Effector CD4-positive, alpha-beta T cell (primary cell): ENCODE results near the gene MCM3AP.
"Not testable (repeated sequence)": the region's sequence is repeated elsewhere in the genome, so short reads cannot be mapped to it uniquely, and the experiment has no call there.

Source experiments
- DNase-seq: peaks from one replicate; pipeline ENCODE4 v3.0.0-alpha.2; 2020

The MCM3AP gene

GRCh38 chr21:46310260-46310659 is 24.8 kb upstream of the MCM3AP start:
- DNase-seq = not testable (repeated sequence)

- DNase-seq = no peak
Measured at GRCh38 chr21:46308431-46308830, 23.0 kb upstream of the MCM3AP start.

- DNase-seq = no peak
Measured at GRCh38 chr21:46307625-46308024, 22.2 kb upstream of the MCM3AP start.

- no peak for DNase-seq
Measured at GRCh38 chr21:46304955-46305354, 19.5 kb upstream of the MCM3AP start.

GRCh38 chr21:46304437-46304836 is 19.0 kb upstream of the MCM3AP start:
- DNase-seq = no peak

GRCh38 chr21:46301759-46302158 is 16.3 kb upstream of the MCM3AP start:
- no peak for DNase-seq

- no peak for DNase-seq
Measured at GRCh38 chr21:46299167-46299566, 13.8 kb upstream of the MCM3AP start.

GRCh38 chr21:46297338-46298271 is 12.2 kb upstream of the MCM3AP start:
- no peak for DNase-seq

GRCh38 chr21:46295996-46296752 is 10.8 kb upstream of the MCM3AP start:
- no peak for DNase-seq

GRCh38 chr21:46295177-46295770 is 9.9 kb upstream of the MCM3AP start:
- DNase-seq = no peak

- DNase-seq = no peak
Measured at GRCh38 chr21:46294647-46295176, 9.3 kb upstream of the MCM3AP start.

GRCh38 chr21:46291561-46291960 is 6.2 kb upstream of the MCM3AP start:
- DNase-seq = no peak

GRCh38 chr21:46289655-46290179 is 4.3 kb upstream of the MCM3AP start:
- DNase-seq = no peak

- no peak for DNase-seq
Measured at GRCh38 chr21:46287541-46287940, 2.1 kb upstream of the MCM3AP start.

- no peak for DNase-seq
Measured at GRCh38 chr21:46286648-46287002, 1.2 kb upstream of the MCM3AP start.

GRCh38 chr21:46285761-46286647 is 593 bp upstream of the MCM3AP start, which contains the start of gene YBEY:
Gene YBEY (plus strand): TSS chr21:46286342. CDS start chr21:46286914, 572 bp downstream.
- DNase-seq = peak; percentile 77

- DNase-seq = no peak
Measured at GRCh38 chr21:46284733-46285132, 678 bp downstream of the MCM3AP start.

GRCh38 chr21:46284077-46284644 is 1.2 kb downstream of the MCM3AP start:
- DNase-seq = no peak

- DNase-seq = no peak
Measured at GRCh38 chr21:46274797-46275390, 10.5 kb downstream of the MCM3AP start.

- no peak for DNase-seq
Measured at GRCh38 chr21:46273341-46273740, 12.1 kb downstream of the MCM3AP start.

- no peak for DNase-seq
Measured at GRCh38 chr21:46269466-46269865, 15.9 kb downstream of the MCM3AP start.
